ENCODE measurements around the gene RBM4B.

The RBM4B gene

DNA sequence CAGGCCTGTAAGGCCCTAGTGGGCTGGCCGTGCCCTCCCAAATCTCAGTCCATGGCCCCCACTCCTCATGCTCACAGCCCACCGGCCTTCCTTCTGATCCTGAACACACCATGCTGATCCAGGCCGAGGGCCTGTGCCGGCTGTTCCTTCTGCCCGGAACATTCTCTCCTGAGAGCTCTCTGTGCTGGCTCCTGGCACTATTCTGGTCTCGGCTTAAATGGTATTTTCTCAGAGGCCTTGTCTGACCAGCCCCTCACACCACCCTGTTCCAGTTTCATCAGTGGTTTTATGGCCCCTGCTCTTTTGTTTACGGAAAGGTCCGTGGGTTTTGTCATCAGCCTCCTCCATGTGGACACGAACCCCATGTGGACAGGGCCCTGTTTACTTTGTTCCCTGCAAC is 29.3 kb upstream of the RBM4B start:
- DNase-seq (ENCODE audit: low read depth) = no peak

DNA sequence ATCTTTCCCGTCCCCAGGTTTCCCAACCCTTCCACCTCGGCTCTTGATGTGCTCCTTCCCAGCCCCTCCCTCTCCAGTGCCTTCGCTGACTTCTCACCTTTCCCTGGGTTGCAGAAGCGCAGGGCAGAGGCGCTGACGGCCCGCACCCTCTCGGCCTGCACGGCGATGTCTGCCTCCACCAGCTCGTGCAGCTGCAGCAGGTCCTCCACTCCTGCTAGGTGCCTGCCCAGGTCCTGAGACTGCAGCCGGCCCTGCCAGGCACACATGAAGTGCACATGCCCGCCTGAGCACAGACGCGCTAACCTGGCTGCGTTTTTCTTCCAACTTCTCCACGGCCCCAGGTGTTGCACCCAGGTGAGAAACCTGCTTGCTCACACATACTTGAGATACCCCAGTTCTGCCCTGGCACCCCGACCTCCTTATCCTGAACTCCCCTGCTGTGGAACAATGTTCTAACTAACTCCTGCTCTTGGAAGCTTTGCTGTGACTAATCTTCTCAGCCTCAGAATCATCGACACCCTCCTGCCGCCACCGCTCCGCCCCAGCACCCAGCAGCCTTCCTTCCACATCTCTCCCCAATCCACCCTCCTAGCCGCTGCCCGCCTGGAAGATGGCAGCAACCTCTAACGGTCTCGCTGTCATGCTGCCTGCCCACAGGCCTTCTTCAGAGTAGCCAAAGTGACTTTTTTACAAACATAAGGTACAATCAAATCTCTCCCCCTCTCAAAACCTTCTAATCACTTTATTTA is 28.1 kb upstream of the RBM4B start:
- DNase-seq (ENCODE audit: low read depth) = no peak

GRCh38 chr11:66704659-66705360 is 27.1 kb upstream of the RBM4B start:
- no peak for DNase-seq (ENCODE audit: low read depth)

- DNase-seq (ENCODE audit: low read depth) = no peak
Measured at GRCh38 chr11:66701432-66702240, 23.9 kb upstream of the RBM4B start.

DNA sequence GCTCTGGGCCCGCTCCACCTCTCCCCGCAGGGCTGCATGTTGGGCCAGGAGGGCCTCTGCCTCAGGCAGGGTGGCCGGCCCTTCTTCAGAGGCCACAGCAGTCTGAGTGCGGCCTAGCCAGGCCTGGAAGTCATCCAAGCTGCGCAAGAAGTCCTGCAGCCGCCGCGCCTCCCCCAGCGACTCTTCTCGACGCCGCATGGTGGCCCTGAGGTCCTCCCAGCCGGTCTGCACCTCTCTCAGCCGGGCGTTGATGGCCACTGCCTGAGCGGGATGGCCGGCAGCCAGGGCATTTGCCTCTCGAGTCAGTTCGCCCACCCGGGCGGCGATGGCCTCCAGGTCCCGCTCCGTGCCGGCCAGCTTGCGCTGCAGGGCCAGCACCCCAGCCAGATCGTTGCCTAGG is 23.1 kb upstream of the RBM4B start:
- no peak for DNase-seq (ENCODE audit: low read depth)

GRCh38 chr11:66700337-66700736 is 22.6 kb upstream of the RBM4B start:
- no peak for DNase-seq (ENCODE audit: low read depth)

DNA sequence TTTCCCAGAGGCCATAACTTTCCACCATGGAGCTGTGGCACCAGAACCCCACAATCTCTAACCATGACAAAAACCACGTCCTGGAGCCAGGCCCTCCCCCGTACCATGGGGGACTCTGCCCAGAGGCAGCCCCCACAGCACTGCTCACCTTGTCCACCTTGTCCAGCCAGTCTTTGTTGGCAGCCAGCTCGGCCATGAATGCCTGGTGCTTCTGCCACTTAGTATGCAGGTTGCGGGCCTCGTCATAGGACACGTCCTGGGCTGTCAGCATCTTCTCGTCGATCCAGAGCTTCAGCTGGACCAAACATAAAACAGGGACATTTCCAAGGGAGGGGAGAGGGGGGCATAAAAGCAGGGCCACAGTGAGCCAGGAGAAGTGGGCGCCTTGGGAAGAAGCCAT is 20.8 kb upstream of the RBM4B start:
- DNase-seq (ENCODE audit: low read depth) = no peak

DNA sequence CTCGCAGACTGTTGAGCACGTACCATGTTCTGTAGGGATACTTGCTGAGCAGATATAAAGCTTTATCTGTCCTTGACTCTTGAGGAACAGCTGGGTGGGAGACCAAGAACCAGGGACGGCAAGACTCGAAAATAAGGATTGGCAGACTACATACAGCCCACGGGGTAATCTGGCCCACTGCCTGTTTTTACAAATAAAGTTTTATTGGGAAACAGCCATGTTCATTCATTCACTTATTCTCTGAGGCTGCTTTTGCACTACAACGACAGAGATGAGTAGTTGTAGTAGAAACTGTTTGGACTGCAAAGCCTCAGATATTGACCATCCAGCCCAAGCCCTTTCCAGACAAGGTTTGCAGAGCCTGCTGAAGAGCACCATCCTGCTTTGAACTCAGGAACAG is 20.3 kb upstream of the RBM4B start:
- DNase-seq (ENCODE audit: low read depth) = no peak

GRCh38 chr11:66696146-66696545 is 18.5 kb upstream of the RBM4B start:
- DNase-seq (ENCODE audit: low read depth) = no peak

- peak; percentile 57 for DNase-seq (ENCODE audit: low read depth)
Measured at GRCh38 chr11:66694732-66695207, 17.1 kb upstream of the RBM4B start.

- DNase-seq (ENCODE audit: low read depth) = no peak
Measured at GRCh38 chr11:66694056-66694410, 16.3 kb upstream of the RBM4B start.

DNA sequence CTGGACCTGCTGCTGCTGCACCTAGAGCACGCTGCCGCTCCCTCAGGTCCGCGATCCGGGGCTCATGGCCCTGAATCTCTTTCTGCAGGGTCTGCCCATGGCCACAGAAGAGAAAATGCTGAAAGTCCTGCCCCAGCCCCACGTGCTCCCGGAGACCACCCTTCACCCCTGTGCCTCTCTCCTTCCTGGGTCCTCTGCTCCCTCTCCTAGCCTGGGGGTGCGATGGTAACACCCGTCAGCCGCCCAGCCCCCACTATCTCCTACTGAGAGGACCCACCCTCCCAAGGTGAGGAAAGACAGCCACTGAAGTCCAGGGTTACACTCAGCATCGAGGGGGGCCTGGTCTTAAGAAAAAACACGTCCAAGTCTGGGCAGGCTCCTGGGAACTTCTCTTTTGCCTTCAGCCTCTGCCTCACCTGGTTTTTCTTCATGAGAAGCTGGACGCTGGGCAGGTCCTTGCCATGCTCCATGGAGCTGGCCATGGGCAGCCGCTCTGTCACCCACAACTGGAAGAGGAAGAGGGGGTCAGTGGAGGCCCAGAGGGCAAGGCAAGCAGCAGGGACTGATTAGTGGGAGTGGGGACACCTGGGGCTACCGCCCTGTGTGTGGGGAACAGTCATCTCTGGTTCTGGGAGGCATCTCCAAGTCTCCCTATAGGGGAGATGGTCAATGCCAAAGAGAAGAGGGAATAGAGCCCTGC is 15.8 kb upstream of the RBM4B start:
- no peak for DNase-seq (ENCODE audit: low read depth)

GRCh38 chr11:66692871-66693331 is 15.2 kb upstream of the RBM4B start:
- no peak for DNase-seq (ENCODE audit: low read depth)

- DNase-seq (ENCODE audit: low read depth) = no peak
Measured at GRCh38 chr11:66692446-66692845, 14.8 kb upstream of the RBM4B start.

GRCh38 chr11:66691311-66691980 is 13.8 kb upstream of the RBM4B start:
- no peak for DNase-seq (ENCODE audit: low read depth)

DNA sequence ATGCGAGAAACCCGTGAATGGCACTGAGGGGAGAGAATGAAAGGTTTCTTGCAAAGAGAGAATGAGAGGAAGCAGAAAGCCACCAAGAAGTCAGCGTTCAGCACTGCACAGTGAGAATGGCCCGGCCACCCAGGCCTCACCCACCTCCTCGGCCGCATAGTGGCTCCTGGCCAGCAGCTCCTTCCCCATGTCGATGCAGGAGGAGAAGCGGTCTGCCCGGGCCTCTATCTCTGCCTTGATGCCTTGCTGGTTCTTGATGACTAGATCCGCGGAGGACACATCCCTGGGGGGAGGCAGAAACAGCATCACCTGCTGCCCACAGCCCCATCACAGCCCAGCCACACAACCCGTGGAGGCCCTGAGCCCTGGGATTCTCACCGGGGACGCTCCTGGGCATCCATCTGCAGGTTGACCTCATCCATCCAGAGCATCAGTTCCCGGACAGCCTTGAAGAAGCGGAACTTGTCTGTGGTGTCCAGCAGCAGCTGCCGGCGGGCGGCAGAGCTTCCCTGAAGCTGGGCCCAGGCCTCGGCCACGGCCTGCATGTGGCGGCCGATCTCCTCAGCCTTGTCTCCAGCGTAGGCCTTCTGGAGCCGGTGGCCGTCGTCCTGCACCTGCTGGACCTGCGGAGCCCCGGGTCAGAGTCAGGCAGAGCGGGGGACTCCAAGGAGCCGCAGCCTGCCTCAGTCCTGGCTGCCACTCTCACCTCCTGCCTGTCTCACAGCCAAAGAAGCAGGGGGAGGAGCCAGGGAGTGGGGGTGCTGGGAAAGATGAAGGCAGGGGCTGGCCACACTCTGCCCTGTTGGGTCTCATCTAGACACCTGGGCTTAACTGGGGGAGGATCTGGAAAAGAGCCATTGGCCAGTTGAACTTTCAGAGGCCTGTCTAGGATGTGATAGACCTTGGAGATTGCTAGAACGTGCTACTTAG is 12.2 kb upstream of the RBM4B start:
- no peak for DNase-seq (ENCODE audit: low read depth)

GRCh38 chr11:66688561-66689534 is 11.2 kb upstream of the RBM4B start:
- DNase-seq (ENCODE audit: low read depth) = no peak

DNA sequence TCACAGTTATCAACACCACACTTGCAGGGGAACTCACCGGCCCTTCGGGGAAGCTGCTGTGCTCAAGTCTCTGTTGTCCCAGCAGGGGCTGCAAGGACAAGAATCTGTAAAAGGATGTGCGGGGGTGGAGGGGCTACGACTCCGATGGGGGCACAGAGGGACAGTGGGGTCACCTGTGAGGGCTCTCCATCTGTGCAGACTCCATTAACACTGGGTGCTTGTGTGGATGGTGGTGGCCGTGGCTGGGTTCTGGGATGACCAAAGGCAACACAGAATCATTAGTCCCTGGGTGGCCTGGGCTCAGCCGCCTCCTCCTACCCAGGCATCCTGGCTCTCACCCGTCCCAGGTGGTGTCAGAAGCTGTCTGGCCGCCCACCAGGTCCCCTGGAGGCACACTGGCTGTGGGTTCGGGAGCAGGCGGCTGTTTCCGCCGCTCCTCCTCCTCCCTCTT is 10.2 kb upstream of the RBM4B start:
- no peak for DNase-seq (ENCODE audit: low read depth)
